Breast epithelium (tissue), 3 donors: Measurements from ENCODE around the gene ABR.

Source experiments
- CTCF ChIP-seq, 3 donors: fragments of 450-650 bp; IDR thresholded peaks; one replicate each; pipeline ENCODE4 v1.5.1; 2016 to 2017; ENCODE audit warnings: antibody characterized with exemption in 3 of 3, mild to moderate bottlenecking in 3 of 3, moderate library complexity in 3 of 3
- POLR2A ChIP-seq: fragments of 450-650 bp; IDR thresholded peaks from one replicate; pipeline ENCODE4 v1.6.1; 2016; ENCODE audit warnings: antibody characterized with exemption, mild to moderate bottlenecking, moderate library complexity
- POLR2AphosphoS5 ChIP-seq, 3 donors: sonication (generic); formaldehyde crosslinking; IDR thresholded peaks; one replicate each; pipeline ENCODE4 v1.6.1; 2017; ENCODE audit warnings: antibody characterized with exemption in 3 of 3

GRCh38 chr17:1186923-1187771 is 7.4 kb upstream of the ABR start:
- TF ChIP-seq POLR2A (no peak), CTCF (IDR thresholded peaks at IDR 0.05) (peak; percentile 88 to 97 (median 96)), POLR2AphosphoS5 (IDR thresholded peaks at IDR 0.05) (peak in 2 of 3 donors; percentile 31 to 33)
